Stimulated activated CD4-positive, alpha-beta T cell treated with anti-CD3 and anti-CD28 coated beads, Interleukin-15, amount 100 ng/mL, for 1 hour (primary cell): ENCODE results near the gene CCL19.

Source experiments
- DNase-seq, 2 donors: peaks; one replicate each; pipeline ENCODE4 v3.0.0-alpha.2; 2020; ENCODE audit warnings: low read depth in 1 of 2, low spot score in 1 of 2

CCL19 gene

GRCh38 chr9:34694811-34695210 is 3.7 kb upstream of the CCL19 start:
- no peak for DNase-seq

- no peak for DNase-seq
Observed at GRCh38 chr9:34693560-34693959, 2.5 kb upstream of the CCL19 start.

- DNase-seq: no peak
Observed at GRCh38 chr9:34691936-34692315, 850 bp upstream of the CCL19 start.

DNA sequence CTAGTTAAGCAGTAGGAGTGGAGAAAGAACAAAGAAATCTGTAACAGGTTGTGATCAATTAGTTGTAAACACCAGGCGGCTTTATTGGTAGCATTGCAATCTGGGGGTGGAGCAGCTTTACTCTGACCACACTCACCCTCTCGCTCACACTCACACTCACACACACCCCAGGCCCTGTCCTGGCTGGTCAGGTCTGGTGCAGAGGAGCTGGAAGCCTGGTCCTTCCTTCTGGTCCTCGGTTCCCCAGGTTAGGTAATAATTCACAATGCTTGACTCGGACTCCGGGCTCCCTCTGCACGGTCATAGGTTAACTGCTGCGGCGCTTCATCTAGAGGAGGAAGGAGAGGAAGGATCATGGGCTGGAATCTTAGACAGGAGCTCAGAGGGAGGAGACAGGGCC is 1.6 kb downstream of the CCL19 start:
- no peak for DNase-seq

DNA sequence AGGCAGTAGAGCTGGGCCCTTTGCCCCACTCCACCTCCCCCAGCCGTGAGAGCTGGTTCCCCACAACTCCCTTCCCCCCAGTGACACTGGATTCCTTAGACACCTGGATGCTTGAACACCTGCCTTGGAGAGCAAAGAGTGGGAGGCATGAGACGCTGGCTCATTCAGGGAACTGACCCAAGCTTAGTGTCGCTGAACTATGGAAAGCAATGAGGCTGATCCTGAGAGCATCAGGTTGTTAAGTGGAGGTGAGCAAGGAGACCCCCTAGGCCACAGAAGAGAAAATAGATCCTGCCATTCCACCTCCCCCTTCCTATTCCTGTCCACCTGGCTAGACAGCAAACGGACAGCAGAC is 2.0 kb downstream of the CCL19 start:
- DNase-seq: no peak

DNA sequence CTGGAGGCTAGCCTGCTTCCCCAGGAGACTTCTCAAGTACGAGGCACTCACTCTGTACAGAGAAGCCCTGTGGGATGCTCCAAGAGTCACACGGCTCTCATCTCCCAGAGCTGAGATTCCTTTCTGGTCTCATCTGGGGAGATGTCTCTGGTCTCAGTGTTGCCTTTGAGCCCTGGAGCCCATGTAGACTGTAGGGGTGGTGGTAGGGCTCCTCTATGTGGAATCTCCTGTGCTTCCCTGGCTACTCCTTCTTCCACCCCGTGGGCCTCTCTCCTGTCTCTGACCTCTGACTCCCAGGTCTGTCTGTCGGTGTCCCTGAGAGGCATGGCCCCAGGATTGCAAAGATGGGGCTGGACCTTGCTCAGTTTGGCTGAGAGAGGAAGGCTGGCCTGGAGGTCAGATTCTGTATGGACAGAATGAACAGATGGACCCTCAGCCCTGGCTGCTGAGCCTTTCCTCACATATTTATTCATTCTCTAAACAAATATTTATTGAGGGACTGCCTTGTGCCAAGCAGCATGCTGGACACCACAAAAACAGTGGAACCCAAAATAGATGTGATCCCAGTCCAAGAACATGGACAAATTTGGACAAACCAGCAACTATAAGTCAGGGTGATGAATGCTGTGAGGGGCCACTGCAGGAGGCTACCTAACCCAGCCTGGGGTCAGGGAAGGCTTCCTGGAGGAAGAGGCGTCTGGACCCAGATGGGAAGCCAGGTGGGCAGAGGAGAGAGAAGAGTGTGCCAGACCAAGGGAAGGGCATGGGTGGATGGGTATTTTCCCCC is 2.6 kb downstream of the CCL19 start:
- DNase-seq: no peak

- no peak for DNase-seq
Observed at GRCh38 chr9:34687276-34688030, 3.6 kb downstream of the CCL19 start.

GRCh38 chr9:34686732-34687131 is 4.3 kb downstream of the CCL19 start:
- no peak for DNase-seq

DNA sequence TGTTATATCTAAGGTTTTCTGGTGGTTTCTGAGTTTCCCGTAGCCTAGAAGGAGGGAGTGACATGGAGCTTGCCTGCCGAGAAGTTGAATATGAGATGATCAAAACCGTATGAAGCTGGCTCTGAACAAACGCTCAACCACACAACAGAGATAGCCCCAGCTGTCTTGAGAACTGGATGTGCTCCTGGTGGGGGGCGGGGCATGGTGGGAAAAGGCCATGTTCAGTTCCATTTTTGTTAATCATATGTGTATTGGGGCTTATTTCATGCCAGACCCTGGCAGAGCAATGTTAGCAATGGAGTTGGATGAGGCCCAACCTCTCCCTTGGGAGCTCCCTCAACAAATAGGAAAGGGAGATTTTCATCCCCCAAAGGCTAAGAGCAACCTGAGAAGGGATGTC is 4.8 kb downstream of the CCL19 start:
- no peak for DNase-seq

- no peak for DNase-seq
Observed at GRCh38 chr9:34685591-34685990, 5.5 kb downstream of the CCL19 start.

GRCh38 chr9:34684816-34685215 is 6.3 kb downstream of the CCL19 start:
- no peak for DNase-seq

DNA sequence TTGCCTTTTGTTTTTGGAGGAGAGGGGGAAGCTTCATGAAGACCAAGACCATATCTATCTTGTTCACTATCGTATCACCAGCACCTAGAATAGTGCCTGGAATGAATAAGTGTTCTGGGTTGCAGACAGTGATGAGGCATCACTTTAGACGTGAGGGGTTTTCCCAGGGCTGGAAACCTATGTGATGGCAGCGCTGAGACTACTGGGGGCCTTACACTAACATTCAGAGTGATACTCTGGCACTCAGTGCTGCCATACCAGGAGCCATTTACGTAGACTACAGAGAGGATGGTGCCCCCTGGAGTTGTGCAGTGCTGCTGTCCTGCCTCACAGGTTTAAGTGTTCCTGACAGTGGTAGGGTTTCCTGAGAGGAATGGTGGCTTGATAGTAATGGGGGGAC is 6.9 kb downstream of the CCL19 start:
- peak in 1 of 2 donors; percentile 6 for DNase-seq

GRCh38 chr9:34675869-34676268 is 15.2 kb downstream of the CCL19 start:
- DNase-seq: no peak

- peak in 1 of 2 donors; percentile 50 for DNase-seq
Observed at GRCh38 chr9:34675048-34675714, 15.9 kb downstream of the CCL19 start.

GRCh38 chr9:34674440-34674839 is 16.6 kb downstream of the CCL19 start:
- DNase-seq: no peak

- DNase-seq: no peak
Observed at GRCh38 chr9:34671307-34671706, 19.8 kb downstream of the CCL19 start.

GRCh38 chr9:34669809-34670562 is 21.1 kb downstream of the CCL19 start:
- no peak for DNase-seq

DNA sequence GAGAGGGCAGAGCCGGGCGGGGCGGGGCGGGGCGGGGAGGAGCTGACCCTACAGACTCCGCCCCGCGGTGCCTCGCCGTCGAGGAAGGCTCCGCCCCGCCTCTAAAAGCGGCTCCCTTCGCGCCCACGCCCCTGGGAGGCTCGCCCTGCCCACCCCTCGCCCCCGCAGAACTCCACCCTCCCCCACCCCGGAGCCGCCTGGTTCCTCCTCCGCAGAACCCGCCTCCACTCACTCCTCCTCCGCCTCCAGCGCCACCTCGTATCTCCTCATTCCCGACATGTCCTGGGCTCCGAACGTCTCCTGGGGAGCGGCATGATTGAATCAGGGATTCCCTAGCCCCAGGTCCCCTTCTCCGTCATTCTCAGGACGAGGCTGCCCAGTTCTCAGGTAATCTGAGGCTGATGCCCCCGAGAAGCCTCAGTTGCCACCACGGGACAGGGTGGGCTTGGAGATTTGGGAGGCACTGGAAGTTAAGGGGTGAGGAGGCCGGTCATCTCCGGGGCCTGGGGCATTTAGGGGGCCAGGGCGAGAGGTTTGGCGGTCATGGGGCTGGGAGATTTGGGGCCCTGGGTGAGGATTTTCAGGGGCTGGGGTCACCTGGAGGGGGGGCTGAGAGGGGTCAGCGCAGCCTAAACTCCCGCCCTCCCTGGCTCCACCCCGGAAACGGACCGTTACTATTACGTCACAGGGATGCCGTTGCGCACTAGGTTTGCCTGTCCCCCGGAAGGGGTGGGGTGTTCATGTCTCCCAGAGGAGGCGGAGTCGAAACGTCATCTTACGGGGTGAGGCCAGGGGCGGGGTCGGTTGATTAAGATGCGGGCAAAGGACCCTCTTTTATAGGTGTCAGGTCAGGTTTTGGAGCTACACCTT is 25.5 kb downstream of the CCL19 start:
- peak; percentile 65 to 80 for DNase-seq

- no peak for DNase-seq
Observed at GRCh38 chr9:34665067-34665380, 26.1 kb downstream of the CCL19 start.

GRCh38 chr9:34664281-34665066 is 26.6 kb downstream of the CCL19 start:
- DNase-seq: peak; percentile 22 to 58
